HG03460 (cell line): ENCODE data around the gene CD248.
"Not testable (repeated sequence)": the region's sequence is repeated elsewhere in the genome, so short reads cannot be mapped to it uniquely, and the experiment has no call there.

Source experiments
- ATAC-seq: cut with Tn5 transposase; IDR thresholded peaks from one replicate; pipeline ENCODE4 v1.9.1; 2021; ENCODE audit not compliant: unreplicated experiment

The CD248 gene

DNA sequence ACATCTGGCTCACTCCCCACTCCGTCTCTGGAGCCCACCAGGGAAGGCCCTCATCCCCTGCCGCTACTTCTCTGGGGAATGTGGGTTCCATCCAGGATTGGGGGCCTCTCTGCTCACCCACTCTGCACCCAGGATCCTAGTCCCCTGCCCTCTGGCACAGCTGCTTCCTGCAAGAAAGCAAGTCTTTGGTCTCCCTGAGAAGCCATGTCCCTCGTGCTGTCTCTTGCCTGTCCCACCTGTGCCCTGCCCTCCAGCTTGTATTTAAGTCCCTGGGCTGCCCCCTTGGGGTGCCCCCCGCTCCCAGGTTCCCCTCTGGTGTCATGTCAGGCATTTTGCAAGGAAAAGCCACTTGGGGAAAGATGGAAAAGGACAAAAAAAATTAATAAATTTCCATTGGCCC, 39.8 kb downstream of the CD248 start:
- not testable (repeated sequence) for ATAC-seq

DNA sequence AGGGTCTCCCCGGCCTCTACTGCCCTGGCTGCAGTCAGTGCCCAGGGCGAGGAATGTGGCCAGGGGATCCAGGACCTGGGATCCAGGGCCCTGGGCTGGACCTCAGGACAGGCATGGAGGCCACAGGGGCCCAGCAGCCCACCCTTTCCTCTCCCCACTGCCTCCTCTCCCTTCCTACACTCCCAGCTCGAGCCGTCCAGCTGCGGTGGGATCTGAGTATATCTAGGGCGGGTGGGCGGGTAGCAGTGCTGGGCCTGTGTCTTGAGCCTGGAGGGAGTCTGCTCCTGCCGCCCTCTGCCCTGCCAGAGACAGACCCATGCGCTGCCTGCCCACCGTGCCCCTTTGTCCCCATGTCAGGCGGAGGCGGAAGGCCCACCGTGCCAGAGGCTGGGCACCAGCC, 40.2 kb downstream of the CD248 start:
- ATAC-seq, result not testable (repeated sequence)

DNA sequence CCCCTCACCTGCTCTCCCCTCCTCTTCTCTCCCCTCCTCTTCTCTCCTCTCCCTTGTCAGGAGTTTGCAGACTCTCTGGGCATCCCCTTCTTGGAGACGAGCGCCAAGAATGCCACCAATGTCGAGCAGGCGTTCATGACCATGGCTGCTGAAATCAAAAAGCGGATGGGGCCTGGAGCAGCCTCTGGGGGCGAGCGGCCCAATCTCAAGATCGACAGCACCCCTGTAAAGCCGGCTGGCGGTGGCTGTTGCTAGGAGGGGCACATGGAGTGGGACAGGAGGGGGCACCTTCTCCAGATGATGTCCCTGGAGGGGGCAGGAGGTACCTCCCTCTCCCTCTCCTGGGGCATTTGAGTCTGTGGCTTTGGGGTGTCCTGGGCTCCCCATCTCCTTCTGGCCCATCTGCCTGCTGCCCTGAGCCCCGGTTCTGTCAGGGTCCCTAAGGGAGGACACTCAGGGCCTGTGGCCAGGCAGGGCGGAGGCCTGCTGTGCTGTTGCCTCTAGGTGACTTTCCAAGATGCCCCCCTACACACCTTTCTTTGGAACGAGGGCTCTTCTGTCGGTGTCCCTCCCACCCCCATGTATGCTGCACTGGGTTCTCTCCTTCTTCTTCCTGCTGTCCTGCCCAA, 40.7 kb downstream of the CD248 start:
- ATAC-seq, result no peak

DNA sequence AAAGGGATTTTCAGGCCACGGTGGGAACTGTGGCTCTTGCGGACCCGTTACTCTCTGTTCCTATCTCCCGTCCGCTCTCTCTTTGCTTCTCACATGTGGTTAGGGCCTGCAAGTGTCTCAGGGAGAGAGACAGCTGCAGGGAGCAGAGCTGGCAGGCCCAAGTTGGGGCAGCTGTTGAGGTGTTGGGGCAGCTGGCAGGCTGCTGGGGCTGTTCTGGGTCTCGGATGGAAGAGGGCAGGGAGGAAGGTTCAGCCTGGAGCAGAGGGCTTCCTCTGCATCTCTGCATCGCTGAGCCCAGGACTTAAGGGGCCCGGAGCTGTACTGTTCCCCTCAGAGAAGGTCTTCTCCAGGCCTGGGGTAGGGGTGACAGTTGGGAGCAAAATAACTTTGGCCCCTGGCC, 41.4 kb downstream of the CD248 start:
- no peak for ATAC-seq

DNA sequence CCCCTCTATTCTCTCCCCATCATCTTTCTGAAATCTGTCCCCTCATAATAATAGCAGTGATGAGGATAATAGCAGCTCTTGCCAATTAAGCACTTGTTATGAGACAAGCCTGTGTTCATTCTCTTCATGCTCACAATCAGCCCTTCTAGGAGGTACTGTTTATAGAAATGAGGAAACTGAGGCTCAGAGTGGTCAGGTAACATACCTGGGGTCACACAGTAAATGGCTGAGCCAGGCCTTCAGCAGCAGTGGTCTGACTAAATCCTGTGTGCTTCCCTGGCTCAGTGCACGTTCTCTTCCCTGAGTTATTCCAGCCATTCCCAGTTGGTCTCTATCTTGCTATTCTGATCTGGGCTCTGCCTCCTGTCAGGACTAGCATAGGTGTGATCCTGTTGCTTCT, 42.6 kb downstream of the CD248 start:
- no peak for ATAC-seq

DNA sequence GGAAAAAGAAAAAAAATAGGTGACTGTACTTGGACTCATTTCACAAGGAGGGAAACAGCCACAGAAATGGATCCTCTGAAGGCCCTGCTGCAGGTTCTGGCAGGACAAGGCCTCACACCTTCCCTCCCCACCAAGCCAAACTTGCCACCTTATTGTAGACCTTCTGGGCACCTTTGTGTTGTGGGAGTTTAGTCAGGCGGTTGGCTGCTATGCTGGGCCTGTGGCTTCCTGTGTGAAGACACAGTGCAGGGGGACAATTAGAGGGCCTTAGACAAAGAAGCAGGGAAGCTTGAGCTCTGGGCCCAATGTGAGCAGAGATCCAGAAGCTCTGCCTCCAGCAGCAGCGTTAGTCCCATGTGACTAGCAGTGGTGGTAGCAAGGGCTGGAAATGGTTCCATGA, 44.2 kb downstream of the CD248 start:
- ATAC-seq, result no peak

DNA sequence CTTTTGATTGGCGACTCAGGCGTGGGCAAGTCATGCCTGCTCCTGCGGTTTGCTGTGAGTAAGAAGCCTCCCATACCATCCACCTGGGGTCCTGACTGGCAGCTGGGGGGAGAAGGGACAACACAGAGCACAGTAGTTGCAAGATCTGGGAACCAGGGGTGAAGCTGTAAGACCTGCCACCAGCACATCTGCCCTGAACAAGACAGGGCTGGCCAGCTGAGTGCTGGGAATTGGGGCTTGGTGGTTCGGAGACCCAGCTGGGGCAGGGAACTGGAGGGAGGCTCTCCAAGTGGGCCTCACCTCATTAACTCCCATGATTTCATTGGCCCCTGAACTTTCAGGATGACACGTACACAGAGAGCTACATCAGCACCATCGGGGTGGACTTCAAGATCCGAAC, 45.0 kb downstream of the CD248 start:
- no peak for ATAC-seq

DNA sequence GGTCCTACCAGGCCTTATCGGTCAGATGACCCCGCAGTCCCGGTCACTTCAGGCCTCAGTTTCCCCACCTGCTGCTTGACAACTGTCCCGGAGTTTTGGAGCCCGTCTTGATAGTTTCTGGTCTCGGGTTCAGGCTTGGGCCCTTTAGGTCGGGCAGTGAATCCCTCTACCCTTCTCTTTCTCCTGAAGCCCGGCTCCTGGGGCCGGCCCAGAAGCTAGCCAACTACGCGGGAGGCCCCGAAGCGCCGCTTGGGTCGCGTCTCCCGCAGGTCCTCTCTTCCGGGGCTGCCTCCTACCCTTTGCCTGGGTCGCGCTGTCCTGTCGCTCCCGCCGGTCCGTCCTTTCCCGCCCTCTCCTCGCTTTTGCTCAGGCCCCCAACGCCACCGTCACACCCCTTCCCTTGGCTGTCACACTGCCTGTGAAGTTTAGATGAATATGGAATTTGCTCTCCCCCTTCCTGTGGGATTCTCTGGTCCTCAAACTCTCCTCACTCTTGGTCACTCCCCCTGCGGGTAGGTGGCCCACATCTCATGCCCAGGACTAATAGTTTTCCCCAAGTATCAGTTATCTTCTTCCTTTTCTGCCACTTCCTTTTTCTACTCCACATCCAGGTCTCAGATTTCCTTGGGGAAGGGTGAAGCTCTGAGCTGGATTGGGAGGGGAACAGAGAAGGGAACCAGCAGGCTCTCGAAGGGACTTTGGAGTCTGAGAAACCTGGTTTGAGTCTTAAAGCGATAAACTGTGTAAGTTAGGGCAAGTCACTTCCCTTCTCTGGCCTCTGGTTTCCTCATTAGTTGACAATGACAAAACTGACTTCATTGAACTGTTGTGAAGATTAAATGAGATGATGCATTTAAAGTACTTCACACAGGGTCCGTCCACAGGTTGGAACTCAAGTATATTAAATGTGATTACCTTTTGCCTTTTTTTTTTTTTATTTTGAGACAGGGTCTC, 47.6 kb downstream of the CD248 start:
- ATAC-seq, result no peak

DNA sequence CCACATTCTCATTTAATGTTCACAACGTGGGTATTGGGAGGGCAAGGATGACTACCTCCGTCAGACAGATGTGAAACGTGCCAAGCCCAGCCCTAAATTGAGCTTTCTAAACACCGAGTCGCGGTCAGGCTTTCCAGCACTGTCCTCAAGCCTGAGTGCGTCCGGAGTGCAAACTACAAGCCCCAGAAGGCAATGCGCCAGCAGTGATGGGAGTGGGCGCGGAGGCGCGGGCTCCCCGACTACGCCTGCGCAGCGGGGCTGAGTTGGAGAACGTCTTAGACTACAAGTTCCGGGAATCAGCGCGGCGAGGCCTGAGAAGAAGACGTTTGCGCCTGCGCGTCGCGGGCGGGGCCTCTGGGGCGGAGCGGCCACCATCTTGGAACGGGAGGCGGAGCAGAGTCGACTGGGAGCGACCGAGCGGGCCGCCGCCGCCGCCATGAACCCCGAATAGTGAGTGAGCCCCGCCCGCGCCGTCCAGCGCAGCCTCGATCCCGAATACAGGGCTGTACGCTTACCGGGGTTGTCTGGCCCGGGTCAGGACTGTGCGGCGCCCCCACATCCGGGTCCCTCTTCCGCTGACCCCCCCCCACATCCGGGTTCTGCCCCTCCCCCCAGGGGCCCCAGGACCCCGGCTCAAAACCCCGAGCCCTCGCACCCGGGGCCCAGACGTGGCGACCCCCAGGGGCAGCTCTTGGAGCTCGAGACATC, 48.4 kb downstream of the CD248 start, which contains the start of gene RAB1B:
Gene RAB1B, plus strand, starts transcription at position 396 of the 708 bp plus-strand sequence. Its CDS starts 41 bp downstream, at position 437.
- ATAC-seq, result peak; percentile 79

DNA sequence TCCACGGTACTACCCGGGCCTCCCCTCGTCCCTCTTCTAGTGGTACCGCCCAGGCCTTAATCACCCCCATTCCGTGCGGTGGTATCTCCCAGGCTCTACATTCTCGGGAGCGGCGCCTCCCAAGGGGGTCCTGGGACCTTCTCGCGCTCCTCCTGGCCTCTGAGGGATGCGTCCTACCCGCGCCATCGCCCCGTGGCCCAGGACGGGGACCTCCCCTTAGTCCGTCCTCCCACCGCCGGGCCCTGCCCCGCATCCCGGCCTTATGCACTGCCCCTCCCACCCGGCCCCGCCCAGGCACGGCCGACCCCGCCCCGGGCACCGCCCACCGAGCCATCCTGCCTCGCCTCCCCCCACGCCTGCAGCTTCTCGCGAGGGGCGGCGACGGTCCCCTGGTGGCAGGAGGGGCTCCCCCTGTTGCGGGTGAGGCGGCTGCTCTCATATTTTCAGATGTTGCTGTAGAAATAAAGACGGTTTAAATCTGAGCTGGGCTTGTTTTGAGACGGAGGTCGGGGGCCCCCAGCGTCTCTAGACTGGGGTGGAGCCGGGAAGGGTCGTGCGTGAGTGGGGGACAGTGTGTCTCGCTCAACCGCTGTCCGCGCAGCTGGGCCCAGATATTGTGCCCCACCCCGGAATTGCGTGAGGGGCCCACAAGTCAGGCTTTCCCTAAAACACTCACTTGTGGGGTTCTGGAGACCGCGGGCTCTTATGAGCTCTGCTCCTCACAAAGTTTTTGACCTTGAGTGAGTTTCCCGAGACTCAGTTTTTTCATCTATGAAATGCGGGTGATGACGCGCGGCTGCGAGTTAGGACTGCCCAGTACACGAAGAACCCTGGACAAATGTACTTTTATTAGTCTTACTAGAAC, 49.2 kb downstream of the CD248 start:
- ATAC-seq, result peak; percentile 49

DNA sequence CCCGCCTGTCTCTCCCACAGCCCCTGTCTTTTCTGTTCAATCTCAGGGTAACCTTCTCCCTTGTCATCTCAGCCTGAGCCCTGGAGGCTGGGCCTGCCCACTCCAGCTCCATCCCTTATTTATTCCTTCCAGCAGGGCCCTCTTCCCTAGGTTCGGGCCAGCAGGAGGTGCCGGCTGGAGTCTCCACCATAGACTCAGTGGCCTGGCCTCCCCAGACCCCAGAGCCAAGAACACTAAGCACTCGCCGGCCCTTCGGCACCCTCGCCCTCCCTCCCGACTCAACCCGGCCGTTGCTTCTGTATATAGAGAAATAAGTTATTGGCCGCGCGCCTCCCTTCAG, 49.8 kb downstream of the CD248 start:
- no peak for ATAC-seq

DNA sequence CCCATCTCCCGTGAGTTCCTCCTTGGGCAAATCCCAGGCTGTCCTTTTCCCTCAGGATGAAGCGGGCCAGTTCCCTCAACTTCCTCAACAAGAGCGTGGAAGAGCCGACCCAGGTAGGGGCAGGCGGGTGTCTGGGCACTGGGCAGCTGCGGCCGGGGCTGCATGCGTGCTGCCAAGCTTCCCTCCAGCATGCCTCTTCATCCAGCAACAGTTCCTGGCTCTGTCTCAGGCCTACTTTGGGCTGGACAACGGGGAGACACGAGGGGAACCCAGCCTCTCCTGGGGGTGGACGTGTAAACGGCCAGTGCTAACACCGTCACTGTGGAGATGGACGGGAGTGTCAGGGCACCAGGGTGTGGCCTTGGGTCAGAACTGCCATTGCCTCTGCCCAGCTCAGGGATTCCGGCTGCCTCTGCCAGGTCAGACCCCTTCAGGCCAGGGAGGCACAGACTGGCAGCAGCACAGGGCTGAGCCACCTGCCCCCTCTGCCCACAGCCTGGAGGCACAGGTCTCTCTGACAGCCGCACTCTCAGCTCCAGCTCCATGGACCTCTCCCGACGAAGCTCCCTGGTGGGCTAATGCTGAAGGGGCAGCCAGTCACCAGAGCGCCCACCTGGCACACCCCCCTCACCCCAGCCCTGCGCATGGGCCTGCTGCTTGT, 50.3 kb downstream of the CD248 start:
- ATAC-seq, result no peak

DNA sequence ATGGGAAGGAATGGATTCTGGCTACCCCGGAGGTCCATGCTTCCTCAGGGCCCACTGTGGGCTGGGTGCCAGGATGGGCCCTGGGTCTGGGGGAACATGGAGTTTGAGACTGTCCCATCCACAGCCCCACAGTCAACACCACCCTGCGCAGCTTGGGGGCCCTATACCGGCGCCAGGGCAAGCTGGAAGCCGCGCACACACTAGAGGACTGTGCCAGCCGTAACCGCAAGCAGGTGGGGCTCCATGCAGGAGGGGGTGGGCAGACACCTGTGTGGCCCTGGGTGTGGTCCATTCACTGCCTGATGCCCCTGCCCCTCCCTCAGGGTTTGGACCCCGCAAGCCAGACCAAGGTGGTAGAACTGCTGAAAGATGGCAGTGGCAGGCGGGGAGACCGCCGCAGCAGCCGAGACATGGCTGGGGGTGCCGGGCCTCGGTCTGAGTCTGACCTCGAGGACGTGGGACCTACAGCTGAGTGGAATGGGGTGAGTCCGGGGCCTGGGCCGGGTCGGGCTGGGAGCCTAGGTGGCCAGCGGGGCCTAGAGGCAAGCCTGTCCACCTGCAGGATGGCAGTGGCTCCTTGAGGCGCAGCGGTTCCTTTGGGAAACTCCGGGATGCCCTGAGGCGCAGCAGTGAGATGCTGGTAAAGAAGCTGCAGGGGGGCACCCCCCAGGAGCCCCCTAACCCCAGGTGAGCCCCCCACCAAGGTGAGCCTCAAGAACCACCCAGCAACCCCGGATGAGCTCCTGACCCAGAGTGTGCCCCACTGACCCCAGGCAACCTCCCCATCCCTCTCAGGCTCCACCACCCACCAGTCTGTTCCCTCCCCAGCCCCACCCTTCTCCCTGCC, 51.1 kb downstream of the CD248 start:
- ATAC-seq, result no peak

DNA sequence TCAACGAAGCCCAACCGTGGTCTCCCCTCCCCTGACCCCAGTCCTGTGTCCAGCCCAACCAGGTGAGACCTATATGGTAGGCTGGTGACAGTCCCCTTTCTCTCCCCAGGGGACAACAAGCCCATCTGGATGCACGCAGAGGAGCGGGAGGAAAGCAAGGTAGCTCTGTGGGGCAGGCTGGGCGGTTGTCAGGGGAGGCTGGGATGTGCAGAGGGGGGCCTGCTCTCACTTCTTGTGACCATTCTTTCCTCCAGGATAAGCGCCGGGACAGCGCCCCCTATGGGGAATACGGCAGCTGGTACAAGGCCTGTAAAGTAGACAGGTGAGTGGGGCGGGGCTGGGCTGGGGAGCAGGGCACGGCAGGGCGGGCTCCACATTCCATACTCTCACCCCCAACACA, 51.9 kb downstream of the CD248 start:
- ATAC-seq, result no peak
